Occipital lobe (tissue), 2 donors: ENCODE measurements around the gene ATXN1. TPM values are rescaled to one million over a fixed set of nuclear protein-coding genes. Genes with fewer than 3 reads are reported as not detected.

Experiments used
- DNase-seq: peaks from one replicate; lab custom pipeline; 2025; lab: John Stamatoyannopoulos, UW
- total RNA-seq: library from RNA; depleted of rRNA; stranded (reverse); fragments of >200 nt; gene quantifications from one replicate; pipeline ENCODE4 v1.2.3, GENCODE V29; 2014

Gene ATXN1
- total RNA-seq, 1 donor from 2014 or later, result 102 TPM

DNA sequence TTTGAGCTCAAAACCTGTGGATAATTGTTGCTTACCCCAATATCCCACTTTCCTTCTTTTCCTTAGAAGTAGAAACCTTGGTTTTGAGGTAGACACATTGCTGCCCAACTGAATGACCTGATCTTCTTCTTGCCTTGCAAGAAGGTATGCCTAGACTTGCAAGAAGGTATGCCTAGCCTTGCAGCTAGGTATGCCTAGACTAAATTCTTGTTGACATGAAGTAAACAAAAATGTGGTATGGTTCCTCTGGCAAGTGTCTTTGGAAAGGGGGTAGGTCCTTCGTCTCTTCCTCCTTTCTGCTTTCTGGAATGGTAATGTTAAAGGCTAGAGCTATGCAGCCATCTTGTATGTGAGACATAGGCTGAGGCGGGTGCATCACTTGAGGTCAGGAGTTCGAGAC lies 393.7 kb downstream of the ATXN1 start:
- DNase-seq, result no peak

DNA sequence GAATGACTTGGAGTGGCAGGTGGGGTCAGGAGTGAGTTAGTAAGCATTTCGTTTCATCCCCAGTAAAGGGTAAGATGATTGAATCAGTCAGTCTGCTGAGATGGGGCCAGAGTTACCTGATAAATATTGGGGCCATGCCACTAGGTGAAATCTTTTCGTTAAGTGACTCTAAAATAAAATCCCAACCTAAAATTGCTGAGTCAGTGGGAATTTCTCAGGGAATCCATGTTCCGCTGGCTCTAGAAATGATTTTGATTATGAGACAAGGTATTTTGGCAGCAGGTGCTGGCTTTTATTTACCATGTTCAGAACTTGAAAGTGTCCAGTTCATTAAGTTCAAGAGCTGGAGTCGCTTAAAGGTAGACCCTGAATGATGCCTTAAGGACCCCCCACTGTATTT lies 397.5 kb downstream of the ATXN1 start:
- no peak for DNase-seq

DNA sequence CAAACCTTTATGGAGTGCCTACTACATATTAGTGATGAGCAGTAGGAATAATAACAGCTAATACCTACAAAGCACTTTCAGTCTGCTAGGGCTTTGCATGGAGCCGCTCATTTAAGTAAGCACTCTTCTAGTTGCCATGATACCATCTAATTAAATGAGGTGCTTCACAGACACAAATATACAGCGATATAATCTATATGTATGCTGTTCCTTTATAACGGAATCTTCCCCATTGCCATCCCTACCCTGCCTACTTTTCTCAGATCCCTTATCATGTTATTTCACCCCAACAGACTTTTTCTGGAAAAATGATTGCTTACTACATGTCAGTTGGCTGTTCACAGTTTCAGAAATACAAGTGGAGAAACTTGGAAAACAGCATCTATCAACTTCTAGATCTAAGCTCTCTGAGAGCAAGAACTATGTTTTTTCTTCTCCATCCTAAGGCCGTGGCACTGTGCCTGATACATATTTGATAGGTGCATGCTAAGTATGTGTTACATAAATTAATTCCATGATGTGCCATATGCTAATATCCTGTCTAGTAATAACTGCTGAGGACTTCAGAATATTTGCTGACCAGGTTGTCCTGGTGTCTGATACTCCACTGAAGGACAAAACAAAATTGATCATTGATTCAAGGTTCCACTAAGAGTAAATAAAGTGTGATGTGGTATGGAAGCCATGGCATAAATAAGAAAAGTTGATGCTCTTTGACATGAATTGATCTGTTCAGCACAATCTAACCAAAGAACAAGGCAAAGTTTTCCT lies 398.3 kb downstream of the ATXN1 start:
- no peak for DNase-seq

DNA sequence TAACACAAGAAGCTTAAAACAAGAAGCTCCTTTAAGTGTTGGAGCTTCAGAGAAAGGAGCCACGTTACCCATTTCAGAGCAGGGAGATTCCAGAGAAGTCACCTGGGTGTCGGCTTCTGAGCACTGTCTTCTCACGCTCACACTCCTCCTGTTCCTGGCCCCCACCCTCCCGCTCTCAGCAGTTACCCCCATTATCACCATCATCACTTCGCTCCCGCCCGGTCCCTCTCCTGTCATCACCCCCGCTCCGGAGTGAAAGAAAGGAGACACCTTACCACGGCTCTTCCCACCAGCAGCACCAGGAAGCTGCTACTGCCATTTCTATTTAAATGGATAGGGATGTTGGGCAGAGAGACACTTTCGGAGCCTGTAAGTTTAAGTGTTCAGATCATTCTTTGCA lies 399.0 kb downstream of the ATXN1 start:
- DNase-seq, result no peak

DNA sequence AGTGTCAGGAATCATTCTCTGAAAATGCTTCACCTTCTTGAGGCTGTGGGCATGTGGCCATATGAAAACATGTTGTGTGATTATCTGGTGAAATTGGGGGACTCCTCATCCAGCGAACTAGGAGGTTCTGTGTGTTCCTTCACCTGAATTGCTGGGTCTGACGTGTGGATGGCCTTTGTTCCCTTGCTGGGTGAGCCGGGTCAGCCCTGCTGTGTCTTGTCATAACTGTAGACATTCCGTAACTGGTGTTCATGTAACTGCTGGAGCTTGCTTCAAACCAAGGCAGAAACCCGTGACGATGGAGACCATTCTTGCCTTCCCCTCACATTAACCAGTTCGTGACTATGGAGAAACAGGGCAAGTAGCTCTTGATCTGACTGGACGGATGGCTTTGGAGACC lies 399.4 kb downstream of the ATXN1 start:
- no peak for DNase-seq

DNA sequence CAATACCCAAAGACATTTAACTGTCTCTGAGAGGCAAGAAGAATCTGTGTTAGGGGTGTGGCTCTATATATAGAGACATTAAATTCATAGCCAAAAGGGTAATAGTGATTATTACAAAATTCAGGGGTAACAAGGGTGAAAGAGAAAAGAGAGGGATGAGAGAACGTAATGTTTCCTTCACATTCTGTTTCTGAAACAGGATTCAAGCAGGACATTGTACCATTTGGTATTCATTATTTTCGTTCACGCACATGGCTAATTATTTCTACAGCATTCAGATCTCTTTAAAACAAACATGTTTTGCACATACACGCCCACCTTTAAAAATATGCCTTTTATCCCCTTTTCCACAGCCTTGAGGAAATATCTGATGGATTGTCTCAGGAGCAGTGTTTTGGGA lies 400.1 kb downstream of the ATXN1 start:
- DNase-seq, result no peak

DNA sequence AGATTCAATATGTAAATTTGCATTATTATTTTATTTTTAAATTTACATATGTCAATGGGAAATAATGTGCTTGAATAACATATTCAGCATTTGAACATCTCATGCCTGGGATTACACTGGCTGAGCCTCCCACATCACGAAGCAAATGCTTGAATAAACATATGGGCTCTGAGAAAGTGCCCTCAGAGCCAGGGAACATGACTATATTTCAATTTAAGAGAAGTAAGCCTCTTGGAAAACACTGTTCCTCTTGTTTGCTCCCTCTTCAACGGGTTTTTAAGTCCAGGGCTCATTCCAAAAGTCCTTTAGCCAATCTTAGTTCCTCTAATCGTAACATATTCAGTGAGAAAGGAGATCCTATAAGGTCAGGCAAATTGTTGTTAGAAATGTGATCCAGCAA lies 400.9 kb downstream of the ATXN1 start:
- no peak for DNase-seq

DNA sequence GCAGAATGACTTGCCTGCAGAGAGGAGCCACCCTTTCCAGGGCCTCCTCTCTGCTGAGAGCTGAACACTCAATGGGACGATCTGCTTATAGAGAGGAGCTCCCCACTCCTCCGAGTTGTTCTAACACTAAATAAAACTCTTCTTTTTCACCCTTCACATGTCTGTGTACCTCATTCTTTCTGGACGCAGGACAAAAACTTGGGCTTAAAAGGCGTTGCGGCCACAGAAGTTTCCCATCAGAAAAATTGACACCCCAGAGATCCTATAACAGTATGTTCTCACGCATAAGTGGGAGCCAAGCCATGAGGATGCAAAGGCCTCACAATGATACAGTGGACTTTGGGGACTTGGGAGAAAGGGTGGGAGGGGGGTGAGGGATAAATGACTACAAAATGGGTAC lies 401.7 kb downstream of the ATXN1 start:
- no peak for DNase-seq

DNA sequence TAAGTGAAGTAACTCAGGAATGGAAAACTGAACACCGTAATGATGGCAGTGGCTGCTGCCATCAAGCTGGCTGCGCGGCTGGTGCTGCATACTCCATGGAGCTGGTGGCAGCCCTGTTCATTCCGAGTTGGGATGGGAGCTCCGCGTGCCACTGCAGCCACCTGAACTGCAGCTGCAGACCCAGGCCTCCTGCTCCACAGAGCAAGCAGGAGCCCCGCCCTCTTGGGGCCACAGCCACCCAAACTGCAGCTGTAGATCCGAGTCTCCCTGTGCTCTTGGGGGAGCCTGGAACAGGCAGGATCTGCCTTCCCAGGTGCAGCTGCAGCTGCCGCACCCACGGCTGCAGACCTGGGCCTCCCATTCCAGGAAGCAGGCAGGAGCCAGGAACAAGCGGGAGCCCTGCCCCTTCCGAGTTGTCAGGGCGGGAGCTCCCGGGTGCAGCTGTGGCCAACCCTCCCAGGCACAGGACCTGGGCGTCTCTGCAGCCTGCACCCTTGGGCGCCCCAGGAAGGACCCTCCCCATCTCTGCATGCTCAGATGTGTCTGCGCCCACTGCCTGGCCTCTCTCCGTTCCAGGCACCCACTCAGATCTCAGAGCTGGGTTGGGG lies 402.6 kb downstream of the ATXN1 start:
- no peak for DNase-seq

DNA sequence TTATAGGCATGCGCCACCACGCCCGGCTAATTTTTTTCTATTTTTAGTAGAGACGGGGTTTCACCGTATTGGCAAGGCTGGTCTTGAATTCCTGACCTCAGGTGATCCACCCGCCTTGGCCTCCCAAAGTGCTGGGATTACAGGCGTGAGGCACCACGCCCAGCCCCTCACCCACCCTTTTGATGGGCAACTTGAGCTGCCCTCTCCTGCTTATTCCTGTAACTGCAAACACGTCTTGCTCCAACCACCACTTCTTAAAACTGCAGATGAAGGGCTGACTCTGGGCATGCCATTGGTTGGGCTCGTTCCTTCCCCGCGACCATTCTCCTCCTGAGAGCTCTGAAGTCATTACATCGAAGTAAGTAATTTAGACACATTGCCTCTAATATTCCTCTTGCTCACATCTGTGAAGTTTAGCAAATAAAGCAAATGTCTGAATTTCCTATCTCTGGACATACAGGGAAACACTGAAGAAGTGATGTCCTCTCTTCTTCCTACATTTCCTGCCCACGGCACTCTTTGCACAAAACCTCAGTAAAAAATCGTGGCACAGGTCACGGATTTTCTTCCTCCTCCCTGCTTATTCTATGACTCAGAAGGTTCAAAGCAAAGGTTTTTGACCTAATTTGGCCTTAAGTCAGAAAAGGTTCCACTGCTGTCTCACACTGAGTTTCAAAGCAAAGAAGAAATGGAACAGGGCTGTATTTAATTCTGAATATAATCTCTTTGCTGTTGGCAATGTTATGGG lies 405.4 kb downstream of the ATXN1 start:
- no peak for DNase-seq

DNA sequence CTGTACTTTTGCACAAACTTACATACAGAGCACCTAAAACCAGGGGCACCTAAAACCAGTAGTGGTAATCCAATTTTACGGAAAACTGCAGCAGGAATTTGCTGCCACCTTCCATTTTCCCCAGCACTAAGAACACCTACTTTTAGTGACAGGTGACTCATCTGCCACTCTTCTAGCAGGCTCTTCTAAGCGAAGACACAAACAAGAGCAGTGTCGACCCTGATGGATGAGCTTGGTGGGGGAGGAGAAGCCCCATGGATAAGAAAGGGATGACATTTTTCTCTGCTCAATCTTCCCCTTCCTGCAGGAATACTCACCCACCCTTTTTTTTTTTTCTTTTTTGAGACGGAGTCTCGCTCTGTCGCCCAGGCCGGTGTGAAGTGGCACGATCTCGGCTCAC lies 406.0 kb downstream of the ATXN1 start:
- DNase-seq, result no peak

DNA sequence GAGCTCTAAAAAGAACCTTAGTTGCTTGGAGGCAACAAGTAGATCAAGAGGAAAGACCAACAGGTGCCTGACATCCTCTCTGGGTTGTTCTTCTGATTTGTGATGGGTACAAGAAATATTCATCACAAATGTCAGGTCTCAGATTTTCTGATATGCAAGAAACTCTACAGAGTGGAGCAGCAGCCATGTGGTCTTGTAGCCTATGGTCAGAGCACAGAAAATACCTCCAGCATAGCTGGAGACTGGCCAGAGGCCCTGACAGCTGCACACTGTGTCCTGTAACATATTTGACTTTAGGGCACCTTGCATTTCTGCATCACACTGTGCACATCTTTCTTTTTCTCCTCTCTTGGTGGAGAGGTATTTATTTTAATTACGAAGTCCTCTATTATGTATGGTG lies 406.6 kb downstream of the ATXN1 start:
- no peak for DNase-seq

DNA sequence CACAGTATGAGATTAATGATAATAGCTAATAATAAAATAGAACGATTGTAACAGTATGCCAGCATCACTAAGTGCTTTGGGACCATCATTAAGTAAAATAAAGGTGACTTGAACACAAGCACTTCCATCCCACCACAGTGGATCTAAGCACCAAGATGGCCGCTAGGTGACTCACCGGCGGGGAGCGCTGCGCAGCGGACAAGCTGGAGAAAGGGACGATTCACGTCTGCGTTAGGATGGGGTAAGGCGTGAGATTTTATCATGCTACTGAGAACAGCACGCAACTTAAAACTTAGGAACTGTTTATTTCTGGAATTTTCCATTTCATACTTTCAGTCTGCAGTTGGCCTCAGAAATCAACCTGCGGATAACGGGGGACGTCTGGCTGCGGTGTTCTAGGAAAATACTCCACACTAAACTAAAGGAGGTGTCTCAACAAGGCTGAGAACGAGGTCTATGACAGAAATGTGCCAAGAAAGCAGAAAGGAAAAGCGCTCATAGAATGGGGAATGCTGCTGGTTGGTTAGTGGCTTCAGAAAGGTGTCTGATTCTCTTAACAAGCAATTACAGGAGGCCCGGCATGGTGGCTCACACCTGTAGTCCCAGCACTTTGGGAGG lies 408.3 kb downstream of the ATXN1 start:
- DNase-seq, result no peak

DNA sequence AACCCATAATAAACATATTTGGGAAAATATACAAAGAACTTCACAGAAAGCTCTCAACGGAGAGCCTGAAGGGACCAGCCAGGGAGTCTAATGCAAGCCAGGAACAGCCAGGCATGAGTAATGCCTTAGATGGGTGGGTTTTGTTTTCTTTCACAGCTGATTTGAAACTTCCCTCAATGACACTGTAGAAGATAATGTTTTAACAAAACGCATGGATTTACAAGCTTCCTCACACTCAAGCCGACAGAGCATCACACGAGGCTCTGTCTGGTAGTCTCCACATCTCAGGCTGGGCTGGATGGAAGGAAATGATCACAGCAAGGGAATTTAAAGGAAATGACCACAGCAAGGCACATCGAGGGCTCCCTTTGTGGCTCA lies 409.0 kb downstream of the ATXN1 start:
- DNase-seq, result no peak

DNA sequence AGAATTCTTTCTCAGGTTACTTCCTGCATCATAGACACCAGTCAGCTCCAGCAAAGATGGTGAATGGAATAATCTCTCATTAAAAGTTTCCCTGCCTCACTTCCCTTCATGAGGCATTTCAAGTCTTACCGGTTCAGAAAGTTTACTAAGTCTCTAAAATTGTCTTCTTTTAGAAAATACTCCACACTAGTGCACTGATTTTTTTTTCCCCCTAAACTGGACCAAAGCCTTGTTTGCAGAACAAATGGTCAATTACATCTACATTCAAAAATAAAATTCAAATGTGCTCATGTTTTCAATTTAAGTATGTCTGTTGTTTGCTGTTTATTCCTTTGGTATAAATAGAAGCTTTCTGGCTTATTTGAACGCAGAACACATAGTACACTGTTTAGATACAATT lies 411.7 kb downstream of the ATXN1 start:
- no peak for DNase-seq

DNA sequence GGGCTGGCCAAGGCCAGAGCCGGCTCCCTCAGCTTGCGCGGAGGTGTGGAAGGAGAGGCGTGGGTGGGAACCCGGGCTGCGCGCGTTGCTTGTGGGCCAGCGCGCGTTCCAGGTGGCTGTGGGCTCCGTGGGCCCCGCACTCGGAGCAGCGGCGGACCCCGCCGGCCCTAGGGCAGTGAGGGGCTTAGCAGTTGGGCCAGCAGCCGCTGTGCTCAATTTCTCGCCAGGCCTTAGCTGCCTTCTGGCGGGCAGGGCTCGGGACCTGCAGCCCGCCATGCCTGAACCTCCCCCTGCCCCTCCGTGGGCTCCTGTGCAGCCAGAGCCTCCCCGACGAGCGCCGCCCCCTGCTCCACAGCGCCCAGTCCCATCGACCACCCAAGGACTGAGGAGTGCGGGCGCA lies 414.4 kb downstream of the ATXN1 start:
- DNase-seq, result no peak

DNA sequence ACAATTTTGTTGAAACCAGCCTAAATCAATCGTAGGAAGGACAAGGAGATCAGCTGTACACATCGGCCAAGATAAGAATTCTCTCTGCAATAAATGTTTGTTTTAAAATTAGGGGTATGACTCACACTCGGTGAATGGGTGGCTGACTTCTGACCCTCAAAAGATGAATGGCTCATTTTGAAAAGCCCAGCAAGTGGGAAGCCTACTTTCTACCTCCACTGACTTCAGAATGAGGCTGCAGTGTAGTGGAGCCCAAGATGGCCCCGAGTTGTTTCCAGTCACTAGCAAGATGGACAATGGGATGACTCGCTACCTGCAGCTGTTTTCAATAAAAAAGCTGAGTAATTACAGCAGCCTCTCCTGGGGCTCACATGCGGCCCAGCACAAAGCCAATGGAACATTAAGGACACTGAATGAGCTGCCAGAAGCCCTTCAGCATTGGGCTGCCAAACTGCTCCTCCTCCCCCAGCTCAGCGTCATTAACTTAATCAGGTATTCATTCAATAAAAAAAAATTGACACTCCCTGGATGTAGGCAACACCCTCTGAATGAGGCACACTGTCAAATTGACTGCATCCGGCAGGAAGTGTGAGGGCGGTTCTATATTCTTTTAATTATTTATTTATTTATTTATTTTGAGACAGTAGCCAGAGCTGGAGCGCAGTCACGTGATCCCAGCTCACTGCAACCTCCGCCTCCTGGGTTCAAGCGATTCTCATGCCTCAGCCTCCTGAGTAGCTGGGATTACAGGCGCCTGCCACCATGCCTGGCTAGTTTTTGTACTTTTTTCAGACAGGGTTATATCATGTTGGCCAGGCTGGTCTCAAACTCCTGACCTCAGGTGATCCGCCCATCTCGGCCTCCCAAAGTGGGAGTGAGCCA lies 415.6 kb downstream of the ATXN1 start:
- DNase-seq, result no peak

DNA sequence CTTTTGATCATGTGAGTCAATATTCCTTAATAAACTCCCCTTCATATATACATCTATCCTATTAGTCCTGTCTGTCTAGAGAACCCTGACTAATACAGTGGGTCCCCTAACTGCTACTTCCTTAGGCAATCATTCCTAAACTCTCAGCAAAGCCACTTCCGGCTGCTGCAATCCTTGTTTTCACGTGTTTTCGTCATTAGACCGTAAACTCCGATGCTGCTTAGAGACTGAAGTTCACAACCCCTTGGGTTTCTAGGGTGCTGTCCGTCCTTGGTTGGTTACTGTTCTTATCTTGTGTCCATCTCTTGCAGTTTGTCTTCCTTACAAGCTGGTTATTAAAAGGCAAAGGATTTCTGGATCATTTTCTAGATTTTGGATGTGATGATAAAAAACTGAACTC lies 416.5 kb downstream of the ATXN1 start:
- no peak for DNase-seq

DNA sequence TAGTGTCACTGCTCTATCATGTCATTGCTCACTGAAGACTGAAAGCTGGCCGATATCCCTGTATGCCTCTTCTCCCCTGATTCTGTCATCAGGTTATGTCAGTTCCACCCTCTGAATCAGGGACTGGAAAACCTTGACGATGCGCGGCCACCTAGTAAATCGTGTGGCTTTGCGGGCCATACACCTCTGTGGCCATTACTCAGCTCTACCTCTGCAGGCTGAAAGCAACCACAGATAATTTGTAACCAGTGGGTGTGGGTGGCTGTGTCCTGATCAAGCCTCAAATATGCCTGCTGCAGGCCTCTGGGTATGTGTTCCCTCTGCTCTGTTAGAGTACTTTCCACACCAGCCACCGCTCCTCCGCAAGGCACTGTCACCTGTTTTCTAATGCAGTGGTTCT lies 417.7 kb downstream of the ATXN1 start:
- DNase-seq, result no peak

DNA sequence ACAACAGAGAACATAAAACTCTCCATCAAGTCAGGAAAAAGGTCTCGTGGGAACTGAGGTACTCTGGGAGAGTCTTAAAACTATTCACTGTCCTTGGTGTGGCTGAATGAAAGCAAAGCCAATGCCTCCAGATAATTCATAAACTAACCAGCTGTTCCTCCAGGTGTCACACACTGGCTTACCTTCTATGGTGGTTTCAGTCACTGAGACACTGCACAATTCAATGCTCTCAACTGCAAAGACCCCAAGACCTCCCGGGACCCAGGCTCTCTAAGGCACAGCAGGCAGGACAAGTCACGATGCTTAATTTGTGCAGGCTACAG lies 422.0 kb downstream of the ATXN1 start:
- no peak for DNase-seq

DNA sequence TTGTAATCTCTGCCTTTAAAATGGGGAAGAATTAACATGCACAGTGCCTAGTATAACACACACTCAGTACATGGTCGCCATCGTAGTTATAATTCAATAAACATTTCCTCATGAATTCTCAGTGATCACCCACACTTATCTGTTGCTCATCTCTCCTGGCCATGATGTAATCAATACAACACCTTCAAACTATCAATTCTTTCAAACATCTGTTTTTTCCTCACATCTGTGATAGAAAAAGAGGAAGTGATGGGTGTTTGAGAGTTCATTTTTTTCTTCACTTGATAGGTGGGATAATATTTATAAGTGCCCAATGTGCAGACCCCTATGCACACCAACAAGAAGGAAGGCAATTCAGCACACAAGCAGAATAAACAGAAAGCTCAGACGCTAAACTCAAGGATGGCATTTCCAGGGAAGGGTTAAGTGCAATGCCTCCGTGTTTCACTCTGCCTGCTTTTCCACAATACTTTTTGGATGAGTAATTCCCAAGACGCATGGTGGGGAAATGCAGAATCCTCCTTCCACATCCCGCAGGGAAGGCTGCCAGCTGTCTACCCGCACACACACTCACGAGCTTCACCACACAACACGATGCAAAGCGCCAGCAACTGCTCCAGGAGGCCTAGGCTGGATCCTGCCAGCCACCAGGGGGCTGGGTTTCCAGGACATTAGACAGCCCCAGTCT lies 422.5 kb downstream of the ATXN1 start:
- peak; percentile 44 for DNase-seq
